GM12865 (cell line): Measurements from ENCODE around the gene PTGR3.

Experiments
- DNase-seq: peaks from one replicate; pipeline ENCODE4 v3.0.0; 2010; ENCODE audit warnings: low read depth
- H3K4me3 ChIP-seq: 2 replicates; pipeline ENCODE4 v1.5.1; 2011; ENCODE audit warnings: mild to moderate bottlenecking, low read depth, low read length, control low read depth
- TF ChIP-seq, protein P1 (sequence below): IDR thresholded peaks from 2 replicates; pipeline ENCODE4 v1.5.1; 2011; ENCODE audit warnings: low read length, control low read depth, low read depth, inconsistent platforms; ENCODE audit not compliant: insufficient read depth; ENCODE audit errors: missing control alignments

PTGR3 gene

DNA sequence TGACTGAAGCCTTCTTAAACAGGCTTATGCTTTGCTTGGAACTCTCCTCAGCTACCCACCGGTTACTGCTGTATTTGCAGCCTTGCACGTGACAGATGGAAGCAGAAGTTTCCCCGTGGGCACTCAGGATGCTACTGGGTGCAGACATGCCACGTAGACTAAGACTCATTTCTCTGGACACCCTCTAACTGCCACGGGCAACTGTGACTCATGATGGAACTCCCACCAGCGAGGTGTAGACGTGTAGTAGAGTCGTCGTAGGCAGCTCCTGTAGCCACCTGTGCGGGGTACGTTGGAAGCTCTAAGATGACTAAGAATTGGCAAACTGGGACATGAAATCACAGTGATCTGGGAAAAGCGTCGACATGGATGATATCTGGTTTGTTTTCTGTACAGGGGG is 29.2 kb upstream of the PTGR3 start:
- H3K4me3 ChIP-seq = no peak overlapping the region
- TF ChIP-seq, protein P1, sequence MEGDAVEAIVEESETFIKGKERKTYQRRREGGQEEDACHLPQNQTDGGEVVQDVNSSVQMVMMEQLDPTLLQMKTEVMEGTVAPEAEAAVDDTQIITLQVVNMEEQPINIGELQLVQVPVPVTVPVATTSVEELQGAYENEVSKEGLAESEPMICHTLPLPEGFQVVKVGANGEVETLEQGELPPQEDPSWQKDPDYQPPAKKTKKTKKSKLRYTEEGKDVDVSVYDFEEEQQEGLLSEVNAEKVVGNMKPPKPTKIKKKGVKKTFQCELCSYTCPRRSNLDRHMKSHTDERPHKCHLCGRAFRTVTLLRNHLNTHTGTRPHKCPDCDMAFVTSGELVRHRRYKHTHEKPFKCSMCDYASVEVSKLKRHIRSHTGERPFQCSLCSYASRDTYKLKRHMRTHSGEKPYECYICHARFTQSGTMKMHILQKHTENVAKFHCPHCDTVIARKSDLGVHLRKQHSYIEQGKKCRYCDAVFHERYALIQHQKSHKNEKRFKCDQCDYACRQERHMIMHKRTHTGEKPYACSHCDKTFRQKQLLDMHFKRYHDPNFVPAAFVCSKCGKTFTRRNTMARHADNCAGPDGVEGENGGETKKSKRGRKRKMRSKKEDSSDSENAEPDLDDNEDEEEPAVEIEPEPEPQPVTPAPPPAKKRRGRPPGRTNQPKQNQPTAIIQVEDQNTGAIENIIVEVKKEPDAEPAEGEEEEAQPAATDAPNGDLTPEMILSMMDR = no peak
- DNase-seq = no peak

DNA sequence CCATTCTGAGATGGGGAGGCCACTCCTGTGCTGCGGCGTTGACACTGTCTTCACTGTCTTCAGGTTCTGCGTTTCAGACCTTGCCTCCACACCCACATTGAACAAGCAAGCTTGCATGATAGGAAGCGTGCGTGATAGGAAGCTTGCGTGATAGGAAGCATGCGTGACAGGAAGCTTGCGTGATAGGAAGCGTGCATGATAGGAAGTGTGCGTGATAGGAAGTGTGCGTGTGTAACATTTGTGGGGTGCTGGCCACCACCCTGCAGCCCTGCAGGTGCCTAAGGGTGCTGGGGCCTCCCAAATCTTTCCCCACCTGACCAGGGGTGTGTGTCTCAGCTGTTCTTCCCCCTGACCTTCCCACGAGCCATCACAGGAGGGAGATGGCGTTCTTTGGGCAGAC is 27.0 kb upstream of the PTGR3 start:
- no peak overlapping the region for H3K4me3 ChIP-seq
- TF ChIP-seq, protein P1 = no peak
- no peak for DNase-seq

DNA sequence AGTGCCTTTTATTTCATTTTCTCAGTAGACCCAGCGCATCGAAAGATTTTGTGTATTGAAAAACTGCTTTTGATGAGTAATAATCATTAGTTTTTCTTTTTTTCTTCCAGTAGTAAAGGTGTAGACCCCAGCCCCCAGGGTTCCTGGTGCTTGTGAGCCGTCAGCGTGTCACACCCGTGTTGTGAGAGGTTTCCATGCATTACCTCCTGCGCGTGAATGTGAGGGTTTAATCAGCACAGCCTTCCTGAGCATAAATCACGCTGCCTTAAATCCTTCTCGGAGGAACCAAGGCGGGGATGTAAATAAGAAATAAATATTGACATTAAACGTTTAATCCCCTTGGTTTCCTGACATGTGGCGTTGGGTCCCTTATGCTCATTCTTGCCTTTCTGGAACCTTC is 26.0 kb upstream of the PTGR3 start:
- no peak overlapping the region for H3K4me3 ChIP-seq
- no peak for DNase-seq
- TF ChIP-seq, protein P1 = no peak

DNA sequence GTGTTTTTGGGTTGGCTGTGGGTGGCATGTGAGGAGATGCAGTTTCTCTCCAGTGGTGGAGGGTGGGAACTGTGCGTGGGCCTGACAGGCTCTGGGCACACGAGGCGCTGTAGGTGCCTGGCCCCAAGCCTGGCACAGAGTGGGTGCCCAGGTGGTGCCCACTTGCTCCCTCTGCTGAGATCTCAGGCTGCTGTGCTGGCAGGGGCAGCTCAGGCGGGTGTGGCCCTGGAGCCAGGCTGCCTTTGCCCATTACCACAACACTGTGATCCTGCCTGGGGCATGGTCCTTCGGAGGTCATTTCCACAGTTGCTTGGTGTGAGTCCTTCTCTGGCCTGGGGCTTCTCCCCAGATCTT is 22.1 kb upstream of the PTGR3 start:
- TF ChIP-seq, protein P1 = no peak
- no peak for DNase-seq
- no peak overlapping the region for H3K4me3 ChIP-seq

DNA sequence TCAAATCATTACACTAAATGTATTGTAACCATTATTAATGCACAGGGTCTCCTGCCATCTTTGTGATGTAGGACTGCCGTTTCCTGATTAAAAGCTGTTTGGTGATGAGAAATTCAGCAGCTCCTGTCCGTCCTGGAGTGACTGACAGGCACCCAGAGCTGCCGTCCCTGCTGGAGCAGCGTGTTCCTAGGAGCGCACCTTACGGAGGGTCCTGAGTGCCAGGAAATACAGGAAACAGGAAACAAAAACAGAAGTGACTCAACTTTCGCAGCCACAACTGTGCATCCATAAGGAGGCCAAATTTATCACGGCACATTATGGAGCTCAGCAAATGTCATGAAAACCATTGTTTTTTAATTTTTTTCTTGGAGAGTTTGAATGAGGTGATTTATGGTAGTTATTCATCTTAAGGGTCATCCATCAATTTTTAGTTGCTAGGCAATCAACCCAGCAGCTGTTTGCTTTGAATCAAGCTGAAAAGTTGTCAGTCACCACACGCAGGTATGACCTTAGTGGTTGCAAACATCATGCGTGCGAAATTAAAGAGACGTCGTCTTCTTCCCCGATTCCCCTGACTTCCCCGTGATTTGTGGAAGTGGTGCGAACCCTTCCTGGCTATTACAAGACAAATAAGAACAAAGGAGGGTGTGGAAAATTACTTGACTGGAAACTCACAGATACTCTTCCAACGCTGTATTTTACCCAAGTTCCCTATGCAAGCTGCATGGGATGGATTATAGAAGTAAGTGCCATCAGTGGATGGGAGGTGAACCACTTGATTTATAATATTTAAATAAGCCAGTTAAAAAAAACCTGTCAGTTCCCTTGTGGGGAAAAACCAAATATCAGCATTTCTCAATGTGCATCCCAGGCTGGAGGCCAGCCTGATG is 21.5 kb upstream of the PTGR3 start:
- TF ChIP-seq, protein P1 = no peak

DNA sequence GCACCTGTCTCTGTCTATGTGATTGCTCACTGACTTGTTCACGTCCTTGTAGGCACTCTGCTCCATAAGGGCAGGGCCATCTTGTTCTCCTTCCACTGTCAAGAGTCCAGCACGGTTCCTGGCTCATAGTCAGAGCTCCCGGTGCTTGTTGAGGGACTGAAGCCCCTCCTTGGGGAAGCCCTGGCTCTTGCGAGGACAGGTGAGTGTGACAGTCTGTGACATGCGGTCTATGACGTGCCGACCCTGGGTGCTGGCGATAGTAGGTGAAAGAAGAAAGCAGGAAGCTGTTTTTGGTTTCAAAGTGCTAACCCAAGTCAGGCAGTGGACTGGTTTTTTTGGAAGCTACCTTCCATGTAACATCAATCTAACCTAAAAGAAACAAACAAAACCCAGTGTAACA is 20.5 kb upstream of the PTGR3 start:
- DNase-seq = no peak
- TF ChIP-seq, protein P1 = no peak
- H3K4me3 ChIP-seq = no peak overlapping the region

More for the DNA sequence above, 21.5 kb upstream of the PTGR3 start:
- DNase-seq = no peak
- H3K4me3 ChIP-seq = no peak overlapping the region

DNA sequence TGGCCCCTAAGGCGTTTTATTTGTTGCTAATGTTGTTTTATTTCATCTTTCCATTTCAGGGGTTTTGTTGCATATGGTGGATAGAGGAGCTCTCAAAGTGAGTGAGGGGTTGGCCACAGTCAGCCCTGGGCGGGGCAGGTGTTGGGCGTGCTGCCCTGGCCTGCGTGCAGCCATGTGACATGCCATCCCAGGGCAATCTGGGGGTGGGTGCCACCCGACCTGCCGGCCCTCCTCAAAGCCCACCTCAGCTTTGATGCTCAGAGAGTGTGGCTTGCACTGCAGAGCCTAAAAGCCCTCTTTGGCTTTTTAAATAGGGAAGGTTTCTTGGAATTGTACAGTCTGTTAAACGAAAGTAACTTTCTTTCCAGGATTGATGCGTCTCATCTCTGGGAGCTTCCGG is 20.0 kb upstream of the PTGR3 start:
- TF ChIP-seq, protein P1 = no peak
- no peak overlapping the region for H3K4me3 ChIP-seq
- no peak for DNase-seq
